NCI-H2196 treated with DMSO at 0.1 percent for 48 hours (cell line): ENCODE results near the gene DAZAP2.
"Not testable (repeated sequence)": the region's sequence is repeated elsewhere in the genome, so short reads cannot be mapped to it uniquely, and the experiment has no call there.

Experiments
- DNase-seq: peaks from one replicate; lab custom pipeline; 2025; ENCODE audit not compliant: unreplicated experiment; lab: John Stamatoyannopoulos, UW

DAZAP2 gene

DNA sequence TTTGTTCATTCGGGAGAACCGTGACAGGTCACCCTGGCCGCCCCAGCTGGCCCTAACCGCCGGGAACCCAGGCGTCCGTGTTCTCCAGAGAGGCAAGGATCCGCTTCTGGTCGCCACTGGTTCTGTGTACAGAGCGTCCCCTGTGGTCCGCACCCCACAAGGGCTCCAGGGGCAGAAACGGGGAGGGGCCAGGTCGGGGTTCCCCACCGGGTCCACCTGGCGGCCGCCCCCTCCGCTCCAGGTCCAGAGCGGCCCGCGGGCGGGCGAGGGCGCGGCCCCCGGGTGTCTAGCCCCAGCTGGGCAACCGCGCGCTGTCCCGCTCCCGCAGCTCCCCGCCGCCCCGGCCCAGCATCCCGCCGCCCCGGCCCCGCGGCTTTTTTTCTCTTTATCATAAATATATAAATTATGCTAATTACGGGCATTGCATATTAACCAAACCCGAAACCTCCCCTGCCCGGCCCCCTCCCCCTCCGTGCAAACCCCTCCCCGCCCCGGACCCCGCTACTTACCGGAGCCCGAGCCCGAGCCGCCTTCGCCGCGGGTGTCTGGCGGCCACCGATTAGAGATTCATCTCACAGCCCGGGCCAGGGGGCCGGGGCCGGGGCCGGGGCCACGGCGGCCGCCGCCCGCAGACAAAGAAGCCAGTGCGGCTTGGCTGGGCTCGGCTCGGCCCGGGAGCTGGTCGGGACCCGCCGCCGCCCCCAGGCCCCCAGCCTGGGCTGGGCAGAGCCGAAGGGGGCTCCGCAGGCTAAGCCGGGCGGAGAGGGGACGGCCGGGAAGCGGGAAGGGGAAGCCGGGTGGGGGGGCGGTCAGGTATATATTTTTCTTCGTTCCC lies 21.3 kb upstream of the DAZAP2 start:
- peak; percentile 10 for DNase-seq

DNA sequence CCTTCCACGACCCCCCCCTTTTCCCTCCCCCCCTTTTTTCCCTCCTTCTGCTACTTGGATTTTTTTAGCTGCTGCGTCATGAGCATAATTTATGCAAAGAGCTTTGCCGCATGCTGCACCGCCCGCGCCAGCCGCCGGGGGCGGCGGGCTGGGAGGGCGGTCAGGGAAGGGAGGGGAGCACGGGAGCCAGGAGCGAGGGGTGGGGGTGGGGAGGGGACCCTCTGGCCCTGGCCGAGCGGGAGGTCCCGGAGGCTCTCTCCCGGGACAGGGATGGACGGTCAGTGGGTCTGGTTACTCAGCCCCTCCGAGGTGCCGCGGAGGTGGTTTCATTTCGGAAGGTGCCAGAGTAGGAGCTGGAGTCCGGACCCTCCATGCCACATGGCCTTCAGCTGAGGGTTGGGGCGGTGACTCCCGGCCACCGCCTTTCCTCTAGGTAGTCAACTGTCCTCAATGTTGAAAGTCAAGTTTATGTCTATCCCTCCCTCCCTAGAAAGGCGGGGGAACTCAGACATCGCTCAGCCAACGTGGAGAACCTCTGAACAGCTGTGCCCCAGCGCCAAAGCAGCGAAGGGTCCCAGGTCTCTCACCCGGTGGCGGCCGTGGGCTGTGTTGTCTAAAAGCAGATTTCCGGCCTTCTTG lies 20.5 kb upstream of the DAZAP2 start, which contains the start of gene POU6F1:
Gene POU6F1 (minus strand): TSS at position 95 of the 639 bp plus-strand sequence. CDS start 11,226 bp downstream, outside the sequence.
- DNase-seq: peak; percentile 20

DNA sequence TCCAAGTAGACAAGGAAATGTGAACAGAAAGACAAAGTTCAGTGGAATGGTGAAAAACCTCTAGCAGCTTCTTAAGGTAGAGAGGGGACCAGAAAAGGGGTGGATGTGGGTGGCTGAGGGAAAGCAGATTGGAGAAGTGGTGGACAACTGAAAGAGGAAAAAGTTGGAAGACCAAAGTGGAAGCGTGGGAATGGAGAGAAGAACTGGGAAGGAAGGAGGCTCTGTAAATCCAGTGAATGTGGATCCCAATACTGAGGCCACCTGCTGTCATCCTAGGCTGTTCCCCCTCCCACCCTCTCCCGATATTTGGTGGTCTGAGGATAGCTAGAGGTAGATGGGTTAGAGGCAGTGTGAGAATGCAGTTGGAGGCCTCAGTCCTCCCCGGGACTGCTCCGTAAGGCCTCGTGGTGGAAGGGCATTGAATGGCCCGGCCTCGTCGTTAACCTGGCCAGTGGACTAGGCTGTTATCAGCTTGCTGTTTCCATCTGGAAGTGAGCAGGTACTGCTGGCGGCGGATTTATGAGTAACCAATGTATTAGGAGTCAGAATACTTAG lies 19.9 kb upstream of the DAZAP2 start:
- DNase-seq: peak; percentile 43

DNA sequence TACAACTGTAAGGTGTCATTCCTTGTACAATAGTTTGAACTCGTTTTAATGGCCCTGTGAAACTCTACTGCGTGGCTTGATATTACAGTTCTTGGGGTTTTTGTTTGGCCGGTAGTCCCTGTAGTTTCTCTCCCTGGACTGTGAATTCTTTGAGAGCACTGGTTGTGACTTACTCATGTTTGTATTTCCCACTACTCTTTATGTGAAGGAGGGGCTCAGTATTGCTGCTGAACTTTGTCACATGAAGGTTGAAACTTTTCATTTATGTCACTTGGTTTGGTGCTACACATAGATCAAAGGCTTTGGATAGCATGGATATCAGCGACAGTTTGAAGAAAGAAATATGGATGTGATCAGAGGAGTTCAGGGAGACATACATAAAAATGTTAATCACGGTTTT lies 19.3 kb upstream of the DAZAP2 start:
- no peak for DNase-seq

DNA sequence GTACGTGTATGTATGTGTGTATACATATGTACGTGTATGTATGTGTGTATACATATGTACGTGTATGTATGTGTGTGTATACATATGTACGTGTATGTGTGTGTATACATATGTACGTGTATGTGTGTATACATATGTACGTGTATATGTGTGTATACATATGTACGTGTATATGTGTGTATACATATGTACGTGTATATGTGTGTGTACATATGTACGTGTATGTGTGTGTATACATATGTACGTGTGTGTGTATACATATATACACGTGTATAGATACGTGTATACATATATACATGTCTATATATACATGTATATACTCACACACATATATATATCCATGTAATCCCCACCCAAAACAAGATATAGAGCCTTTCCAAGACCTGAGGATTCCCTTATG lies 18.8 kb upstream of the DAZAP2 start:
- not testable (repeated sequence) for DNase-seq

DNA sequence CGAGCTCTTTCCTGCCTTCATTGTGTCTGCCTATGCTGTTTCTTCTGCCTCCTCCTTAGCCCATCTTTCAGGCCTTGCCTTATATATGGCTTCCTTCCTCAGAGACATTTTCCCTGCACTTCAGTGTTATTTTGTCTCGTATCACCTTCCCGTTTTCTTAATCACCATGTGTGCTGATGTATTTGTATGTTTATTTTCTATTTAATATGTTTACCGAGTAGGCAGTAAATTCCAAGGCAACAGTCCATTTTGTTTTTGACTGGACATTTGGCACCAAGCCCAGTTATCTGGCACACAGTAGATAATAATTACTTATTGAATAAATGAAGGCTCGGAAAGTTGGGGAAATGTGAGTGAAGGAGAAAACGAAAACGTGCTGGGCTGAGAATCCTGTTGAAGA lies 16.2 kb upstream of the DAZAP2 start:
- peak; percentile 22 for DNase-seq

DNA sequence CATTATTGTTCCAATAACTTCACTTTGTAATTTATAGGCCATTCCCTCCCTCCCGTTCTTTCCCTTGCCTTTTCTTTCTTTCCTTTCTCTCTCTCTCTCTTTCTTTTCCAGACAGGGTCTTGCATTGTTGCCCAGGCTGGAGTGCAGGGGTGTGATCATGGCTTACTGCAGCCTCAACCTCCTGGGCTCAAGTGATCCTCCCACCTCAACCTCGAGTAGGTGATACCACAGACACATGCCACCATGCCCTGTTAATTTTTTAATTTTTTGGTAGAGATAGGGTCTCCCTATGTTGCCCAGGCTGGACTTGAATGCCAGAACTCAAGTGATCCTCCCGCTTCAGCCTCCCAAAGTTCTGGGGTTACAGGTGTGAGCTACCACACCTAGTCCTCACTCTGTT lies 14.0 kb upstream of the DAZAP2 start:
- DNase-seq: no peak

DNA sequence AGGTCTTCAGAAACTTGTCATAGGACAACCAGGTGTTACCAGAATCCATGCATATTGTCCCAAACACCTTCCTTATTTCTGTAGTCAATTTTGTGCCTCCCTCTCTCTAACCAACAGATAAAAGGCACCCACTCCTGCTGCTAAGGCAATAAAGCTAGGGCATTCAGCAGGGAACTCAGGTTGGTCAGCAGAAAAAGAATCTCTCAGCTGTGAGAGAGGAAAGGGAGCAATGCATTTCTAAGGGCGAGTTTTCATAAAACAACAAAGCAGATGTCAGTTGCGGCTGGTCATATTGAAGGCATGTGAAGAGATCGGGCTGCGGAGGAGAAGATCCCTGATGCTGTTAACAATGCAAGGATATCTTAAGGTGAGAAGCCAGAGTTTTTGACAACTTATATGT lies 13.4 kb upstream of the DAZAP2 start:
- no peak for DNase-seq

DNA sequence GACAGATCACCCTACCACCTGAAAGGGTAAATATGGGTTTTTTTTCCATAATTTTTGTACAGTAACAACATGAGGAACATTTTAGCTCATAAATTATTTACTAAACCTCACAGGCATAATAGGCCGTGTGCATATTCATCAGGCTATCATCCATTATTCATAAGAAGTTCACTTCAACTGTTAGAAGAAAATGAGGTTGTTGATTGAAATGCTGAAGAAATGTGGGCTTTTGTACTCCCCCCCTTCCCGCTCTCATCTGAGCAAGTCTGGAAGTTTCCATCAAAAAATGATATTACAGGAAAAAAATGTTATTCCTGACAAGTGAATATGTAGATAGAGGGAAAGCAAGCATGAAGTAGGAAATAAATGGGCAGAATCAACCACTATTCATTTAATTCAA lies 12.9 kb upstream of the DAZAP2 start:
- DNase-seq: no peak

DNA sequence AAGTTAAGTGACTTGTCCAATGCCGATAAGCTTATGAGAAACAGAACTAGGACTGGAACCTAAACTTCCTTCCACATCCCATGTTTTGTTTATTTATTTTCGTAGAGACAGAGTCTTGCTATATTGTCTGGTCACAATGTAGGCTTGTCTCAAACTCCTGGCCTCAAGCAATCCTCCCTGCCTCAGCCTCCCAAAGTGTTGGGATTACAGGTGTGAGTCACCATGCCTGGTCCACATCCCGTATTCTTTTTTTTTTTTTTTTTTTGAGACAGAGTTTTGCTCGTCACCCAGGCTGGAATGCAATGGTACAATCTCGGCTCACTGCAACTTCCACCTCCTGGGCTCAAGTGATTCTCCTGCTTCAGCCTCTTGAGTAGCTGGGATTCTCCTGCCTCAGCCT lies 11.5 kb upstream of the DAZAP2 start:
- DNase-seq: not testable (repeated sequence)

DNA sequence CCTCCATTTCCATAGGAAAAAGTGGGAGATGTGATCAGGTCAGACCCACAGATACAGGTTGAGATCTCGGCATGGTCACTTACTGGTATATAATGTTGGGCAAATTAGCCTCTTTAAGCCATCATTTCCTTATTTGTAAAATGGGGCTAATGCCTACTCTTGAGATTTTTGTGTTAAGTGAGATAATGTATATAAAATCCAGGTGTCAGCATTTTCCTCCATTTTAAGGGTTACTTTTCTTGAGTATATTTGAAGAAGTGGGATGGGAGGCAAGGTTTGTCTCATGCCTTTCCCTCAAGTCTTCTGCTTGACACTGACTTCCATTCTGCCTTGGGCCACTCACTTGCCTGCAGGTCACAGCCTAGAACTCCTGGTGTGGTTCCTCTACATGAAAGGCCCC lies 10.7 kb upstream of the DAZAP2 start:
- no peak for DNase-seq

DNA sequence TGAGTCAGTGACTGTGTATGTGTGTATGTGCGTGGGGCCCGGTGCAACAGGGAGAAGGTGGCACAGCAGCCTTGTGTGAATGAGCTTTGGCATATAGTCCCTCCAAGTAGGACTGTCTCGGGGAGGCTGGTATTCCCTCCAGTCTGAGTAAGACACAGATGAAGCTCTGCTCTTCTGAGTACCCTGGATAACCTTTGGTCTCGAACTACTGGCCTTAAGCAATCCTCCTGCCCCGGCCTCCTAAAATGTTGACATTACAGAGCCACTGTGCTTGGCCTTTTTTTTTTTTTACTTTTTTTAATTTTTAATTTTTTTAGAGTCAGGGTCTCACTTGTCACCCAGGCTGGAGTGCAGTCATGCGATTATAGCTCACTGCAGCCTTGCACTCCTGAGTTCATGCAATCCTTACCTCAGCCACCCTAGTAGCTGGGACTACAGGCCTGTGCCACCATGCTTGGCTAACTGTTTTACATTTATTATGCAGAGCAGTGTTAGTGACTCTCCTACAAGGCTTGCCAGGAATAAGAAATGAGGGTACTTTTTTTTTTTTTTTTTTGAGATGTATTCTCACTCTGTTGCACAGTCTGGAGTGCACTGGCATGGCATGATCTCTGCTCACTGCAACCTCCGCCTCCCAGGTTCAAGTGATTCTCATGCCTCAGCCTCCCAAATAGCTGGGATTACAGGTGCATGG lies 9.4 kb upstream of the DAZAP2 start:
- no peak for DNase-seq

DNA sequence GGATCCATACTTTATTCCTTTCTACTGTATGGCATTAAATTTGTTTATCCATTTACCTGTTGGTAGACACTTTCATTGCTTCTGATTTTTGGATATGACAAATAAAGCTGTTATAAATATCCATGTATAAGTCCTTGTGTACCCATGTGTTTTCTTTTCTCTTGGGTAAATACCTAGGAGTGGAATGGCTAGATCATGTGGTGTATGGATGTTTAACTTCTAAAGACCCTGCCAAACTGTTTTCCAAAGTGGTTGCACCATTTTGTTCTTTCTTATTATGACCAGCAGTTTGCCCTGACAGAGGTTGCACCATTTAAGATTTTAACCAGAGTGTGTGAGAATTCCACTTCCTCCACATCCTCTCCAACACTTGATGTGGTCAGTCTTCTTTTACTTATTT lies 6.0 kb upstream of the DAZAP2 start:
- no peak for DNase-seq

DNA sequence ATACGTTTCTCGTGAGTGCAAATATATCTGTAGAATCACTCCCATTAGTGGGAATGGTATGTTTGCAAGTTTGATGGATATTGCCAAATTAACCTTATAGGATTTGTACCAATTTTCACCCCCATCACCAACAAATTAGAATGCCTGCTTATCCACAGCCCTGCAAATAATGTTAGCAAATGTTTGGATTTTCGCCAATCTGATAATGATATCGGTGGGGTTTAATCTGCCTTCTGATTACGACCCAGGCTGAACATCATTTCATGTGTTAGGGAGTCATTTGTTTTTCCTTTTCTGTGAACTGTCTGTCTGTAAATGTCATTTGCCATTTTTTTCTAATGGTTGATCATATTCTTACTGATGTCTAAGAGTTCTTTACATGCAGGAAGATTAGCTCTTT lies 4.1 kb upstream of the DAZAP2 start:
- DNase-seq: no peak

DNA sequence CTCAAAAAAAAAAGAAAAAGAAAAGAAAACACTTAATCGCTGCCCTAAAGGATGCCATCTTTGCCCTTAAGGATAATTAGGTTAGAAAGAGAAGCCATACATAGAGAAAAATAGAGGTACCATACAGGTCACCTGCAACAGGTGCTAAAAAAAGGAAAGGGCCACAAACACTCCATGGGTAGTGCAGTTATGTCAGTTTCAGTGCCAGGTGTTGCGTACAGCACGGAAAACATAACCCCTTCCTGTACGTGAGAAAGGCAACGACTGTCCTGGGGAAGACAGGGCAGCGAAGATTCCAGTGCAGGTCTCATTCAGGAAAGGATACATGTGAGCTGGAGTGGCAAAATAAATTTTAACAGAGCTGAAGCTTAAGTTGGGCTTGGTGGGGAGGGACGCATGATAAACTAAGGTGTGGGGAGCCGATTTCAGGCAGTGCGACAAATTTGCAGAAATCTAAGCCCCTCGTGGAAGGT lies 553 bp upstream of the DAZAP2 start:
- DNase-seq: no peak

DNA sequence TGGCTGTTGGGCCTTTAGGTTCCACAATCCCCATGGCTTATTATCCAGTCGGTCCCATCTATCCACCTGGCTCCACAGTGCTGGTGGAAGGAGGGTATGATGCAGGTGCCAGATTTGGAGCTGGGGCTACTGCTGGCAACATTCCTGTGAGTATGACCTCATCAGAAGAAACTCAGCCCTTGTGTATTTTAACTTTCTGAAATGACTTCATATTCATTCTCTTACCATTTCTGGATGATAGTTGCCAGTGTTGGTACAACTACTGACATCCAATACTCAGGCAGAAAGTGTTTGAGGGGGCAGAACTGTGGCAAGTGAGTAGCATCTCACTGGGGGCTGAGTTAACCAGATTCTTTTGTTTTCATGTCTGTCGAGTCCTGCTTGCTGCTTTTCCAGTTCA lies 2.3 kb downstream of the DAZAP2 start:
- no peak for DNase-seq

DNA sequence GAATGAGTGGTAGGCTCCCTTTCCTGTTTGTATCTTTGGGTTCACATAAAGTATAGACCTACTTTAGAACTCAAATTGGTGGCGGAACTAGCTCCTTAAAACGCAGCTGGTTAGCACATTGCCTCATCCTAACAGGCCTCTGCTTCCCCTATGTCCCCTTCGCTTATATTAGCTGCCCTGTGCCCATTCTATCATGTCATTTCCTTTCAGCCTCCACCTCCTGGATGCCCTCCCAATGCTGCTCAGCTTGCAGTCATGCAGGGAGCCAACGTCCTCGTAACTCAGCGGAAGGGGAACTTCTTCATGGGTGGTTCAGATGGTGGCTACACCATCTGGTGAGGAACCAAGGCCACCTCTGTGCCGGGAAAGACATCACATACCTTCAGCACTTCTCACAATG lies 3.5 kb downstream of the DAZAP2 start:
- no peak for DNase-seq

DNA sequence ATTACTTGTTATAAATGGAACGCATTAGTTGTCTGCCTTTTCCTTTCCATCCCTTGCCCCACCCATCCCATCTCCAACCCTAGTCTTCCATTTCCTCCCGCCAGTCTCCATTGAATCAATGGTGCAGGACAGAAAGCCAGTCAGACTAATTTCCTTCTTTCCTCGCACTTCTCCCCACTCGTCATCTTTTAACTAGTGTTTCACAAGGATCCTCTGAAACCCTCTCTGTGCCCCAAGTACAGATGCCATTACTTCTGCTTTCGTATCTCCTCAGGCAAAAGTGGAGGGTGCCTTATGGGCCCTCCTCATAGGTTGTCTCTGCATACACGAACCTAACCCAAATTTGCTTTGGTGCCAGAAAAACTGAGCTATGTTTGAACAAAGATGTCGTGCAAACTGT lies 4.2 kb downstream of the DAZAP2 start:
- DNase-seq: no peak

DNA sequence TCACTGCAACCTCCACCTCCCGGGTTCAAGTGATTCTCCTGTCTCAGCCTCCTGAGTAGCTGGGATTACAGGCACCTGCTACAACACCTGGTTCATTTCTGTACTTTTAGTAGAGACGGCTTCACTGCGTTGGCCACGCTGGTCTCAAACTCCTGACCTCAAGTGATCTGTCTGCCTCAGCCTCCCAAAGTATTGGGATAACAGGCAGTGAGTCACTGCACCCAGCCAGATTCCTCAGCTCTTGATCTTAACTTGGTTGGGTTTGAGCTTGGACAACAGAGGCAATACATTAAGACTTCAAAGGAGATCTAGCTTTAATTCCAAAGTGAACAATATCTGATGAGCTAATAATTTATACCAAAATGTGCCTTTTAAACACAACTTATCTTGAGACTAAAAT lies 5.6 kb downstream of the DAZAP2 start:
- DNase-seq: no peak

DNA sequence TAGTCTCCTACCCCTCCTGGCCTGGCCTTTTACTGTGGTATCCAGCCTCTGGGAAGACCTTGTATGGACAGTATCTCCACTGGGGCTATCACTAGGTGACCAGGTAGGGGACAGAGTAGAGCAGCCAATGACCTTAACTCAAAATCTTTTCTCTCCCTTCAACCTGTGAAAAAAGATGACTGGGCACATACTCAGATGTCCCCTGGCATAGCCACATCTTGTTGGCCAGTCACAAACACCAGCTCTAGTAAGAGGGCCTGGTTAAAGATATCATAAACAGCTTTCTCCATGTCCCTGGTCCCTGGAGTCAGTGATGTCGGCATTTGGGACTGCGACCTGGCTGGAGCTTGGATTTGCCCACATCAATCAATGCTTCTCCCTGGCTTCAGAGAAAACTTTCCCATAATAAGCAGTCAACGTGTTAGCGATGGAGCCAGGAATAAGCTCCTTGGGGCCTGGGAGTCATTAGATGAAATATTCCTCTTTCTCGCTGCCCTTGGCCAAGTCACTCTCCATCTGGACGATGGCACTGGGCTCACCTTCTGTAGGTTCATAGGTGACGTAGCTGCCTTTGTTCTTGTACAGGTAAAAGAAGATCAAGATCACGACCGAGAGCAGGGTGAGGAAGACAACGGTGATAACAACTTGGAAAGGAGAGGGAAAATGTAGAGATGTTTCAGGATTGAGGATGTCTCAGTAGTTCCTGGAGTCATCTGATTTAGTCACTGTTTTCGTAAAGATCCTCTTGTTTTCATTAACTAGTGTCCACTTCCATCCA lies 7.0 kb downstream of the DAZAP2 start:
- no peak for DNase-seq
